ENCODE measurements around the gene MYO1D. TPM values are rescaled to one million over a fixed set of nuclear protein-coding genes. Genes with fewer than 3 reads are reported as not detected.

Gene MYO1D
- total RNA-seq, 1 donor from 2014 or later, result 27.7 TPM

- Mint-ChIP-seq H3K27me3 (no peaks in the 10 kb centered on the region), H3K9me3 (no peaks in the 10 kb centered on the region), H3K4me3 (no peak overlapping the region), H3K27ac (no peak overlapping the region), H3K4me1 (no peaks in the 10 kb centered on the region), H3K36me3 (ENCODE audit: low read depth) (no peaks in the 10 kb centered on the region)
- ATAC-seq (ENCODE audit: low read depth) (no peak), DNase-seq (no peak)
- intact Hi-C loops (cut with micrococcal nuclease), result no loop called here
- POLR2A ChIA-PET, result no interaction called here
- CTCF ChIA-PET, result interaction anchor here (1.3 kb wide), 1 partner anchor 70 kb away, joined by 3 read pairs; no protein-coding TSS in a partner anchor
- no peak for TF ChIP-seq CTCF (IDR thresholded peaks at IDR 0.05)
Measured at GRCh38 chr17:32852811-32853210, 24.1 kb downstream of the MYO1D start.

- CTCF ChIA-PET, result no interaction called here
- H3K4me1 Mint-ChIP-seq, result no peaks in the 10 kb centered on the region
- no peak for TF ChIP-seq CTCF (IDR thresholded peaks at IDR 0.05)
- POLR2A ChIA-PET, result no interaction called here
- H3K4me3 Mint-ChIP-seq, result no peak overlapping the region
- H3K27me3 Mint-ChIP-seq, result no peaks in the 10 kb centered on the region
- no peak for ATAC-seq (ENCODE audit: low read depth)
- no peak for DNase-seq
- no peaks in the 10 kb centered on the region for H3K36me3 Mint-ChIP-seq (ENCODE audit: low read depth)
- H3K9me3 Mint-ChIP-seq, result no peaks in the 10 kb centered on the region
- intact Hi-C loops (cut with micrococcal nuclease), result no loop called here
- H3K27ac Mint-ChIP-seq, result no peak overlapping the region
Measured at GRCh38 chr17:32849879-32850278, 27.0 kb downstream of the MYO1D start.

GRCh38 chr17:32847977-32848376 is 28.9 kb downstream of the MYO1D start:
- CTCF ChIA-PET, result no interaction called here
- intact Hi-C loops (cut with micrococcal nuclease), result no loop called here
- Mint-ChIP-seq H3K9me3 (no peaks in the 10 kb centered on the region), H3K27ac (no peak overlapping the region), H3K27me3 (no peaks in the 10 kb centered on the region), H3K4me1 (no peaks in the 10 kb centered on the region), H3K4me3 (no peak overlapping the region), H3K36me3 (ENCODE audit: low read depth) (no peaks in the 10 kb centered on the region)
- POLR2A ChIA-PET, result no interaction called here
- DNase-seq, result no peak
- TF ChIP-seq CTCF (IDR thresholded peaks at IDR 0.05), result no peak
- no peak for ATAC-seq (ENCODE audit: low read depth)

GRCh38 chr17:32846143-32846542 is 30.8 kb downstream of the MYO1D start:
- DNase-seq (no peak), ATAC-seq (ENCODE audit: low read depth) (no peak)
- H3K27ac Mint-ChIP-seq, result no peak overlapping the region
- intact Hi-C loops (cut with micrococcal nuclease), result no loop called here
- ChIA-PET CTCF (no interaction called here), POLR2A (interaction anchor here (0.5 kb wide), 1 partner anchor 9 kb away, joined by 3 read pairs; no protein-coding TSS in a partner anchor)
- H3K27me3 Mint-ChIP-seq, result no peaks in the 10 kb centered on the region
- TF ChIP-seq CTCF (IDR thresholded peaks at IDR 0.05), result no peak
- no peaks in the 10 kb centered on the region for H3K9me3 Mint-ChIP-seq
- no peak overlapping the region for H3K4me3 Mint-ChIP-seq
- no peaks in the 10 kb centered on the region for H3K36me3 Mint-ChIP-seq (ENCODE audit: low read depth)
- no peaks in the 10 kb centered on the region for H3K4me1 Mint-ChIP-seq

- intact Hi-C loops (cut with micrococcal nuclease), result no loop called here
- ATAC-seq (ENCODE audit: low read depth) (no peak), DNase-seq (no peak)
- no peak overlapping the region for H3K4me3 Mint-ChIP-seq
- POLR2A ChIA-PET, result no interaction called here
- no peak for TF ChIP-seq CTCF (IDR thresholded peaks at IDR 0.05)
- H3K27me3 Mint-ChIP-seq, result no peaks in the 10 kb centered on the region
- peaks cover 6% of the 10 kb centered on the region for H3K4me1 Mint-ChIP-seq
- no peaks in the 10 kb centered on the region for H3K36me3 Mint-ChIP-seq (ENCODE audit: low read depth)
- CTCF ChIA-PET, result interaction anchor here (1.5 kb wide), 1 partner anchor 19 kb away, joined by 3 read pairs; no protein-coding TSS in a partner anchor
- no peak overlapping the region for H3K27ac Mint-ChIP-seq
- no peaks in the 10 kb centered on the region for H3K9me3 Mint-ChIP-seq
Measured at GRCh38 chr17:32840241-32840640, 36.7 kb downstream of the MYO1D start.

Measured in activated B cell treated with CpG ODN at 0.5 μM for 24 hours (primary cell).